HEK293 (cell line): ENCODE measurements around the gene CENPA.

ENCODE experiments used
- CTCF ChIA-PET: fragments of 350-600 bp; formaldehyde crosslinking; extraction: SDS; loops from one replicate; lab custom pipeline; 2021; ENCODE audit warnings: antibody characterized with exemption; lab: Yijun Ruan, JAX
- POLR2A ChIA-PET: fragments of 300-600 bp; formaldehyde crosslinking; extraction: SDS; loops from one replicate; lab custom pipeline; 2020; ENCODE audit warnings: antibody characterized with exemption, inconsistent platforms; lab: Yijun Ruan, JAX
- H3K27ac ChIP-seq: fragments of 200-500 bp; sonication (Bioruptor generic); 2 replicates; pipeline ENCODE4 v1.5.1; 2014; ENCODE audit warnings: low read depth, low read length, control low read depth, inconsistent platforms; ENCODE audit errors: extremely low read depth
- H3K36me3 ChIP-seq, 2 experiments: fragments of 200-500 bp in 1 of 2; sonication (Bioruptor generic) in 1 of 2; 1 replicate in 1 of 2; 2 replicates in 1 of 2; pipeline ENCODE4 v1.5.1; 2014 to 2017; ENCODE audit warnings: inconsistent platforms in 2 of 2, low read length in 2 of 2; ENCODE audit not compliant: control insufficient read depth in 2 of 2, insufficient read depth in 1 of 2
- H3K4me1 ChIP-seq: fragments of 200-500 bp; sonication (Bioruptor generic); 2 replicates; pipeline ENCODE4 v1.5.1; 2014; ENCODE audit warnings: mild to moderate bottlenecking, low read length, inconsistent platforms; ENCODE audit not compliant: control insufficient read depth, insufficient read depth
- H3K4me3 ChIP-seq: 2 replicates; pipeline ENCODE4 v1.5.1; 2011; ENCODE audit warnings: low read depth, mild to moderate bottlenecking, control low read depth, low read length, moderate library complexity
- H3K9me3 ChIP-seq: fragments of 200-500 bp; sonication (Bioruptor generic); 2 replicates; pipeline ENCODE4 v1.5.1; 2014; ENCODE audit warnings: low read depth, low read length, inconsistent platforms; ENCODE audit not compliant: control insufficient read depth, insufficient read depth
- KLF1 ChIP-seq: fragments of 450-650 bp; formaldehyde crosslinking; IDR thresholded peaks from 2 replicates; pipeline ENCODE4 v1.5.1; 2016; ENCODE audit warnings: missing biosample characterization, missing genetic modification characterization
- ZBTB17 ChIP-seq: fragments of 450-650 bp; formaldehyde crosslinking; IDR thresholded peaks from 2 replicates; pipeline ENCODE4 v1.5.1; 2016; ENCODE audit warnings: missing biosample characterization, missing genetic modification characterization
- ZIC2 ChIP-seq: fragments of 450-650 bp; formaldehyde crosslinking; IDR thresholded peaks from 2 replicates; pipeline ENCODE4 v1.5.1; 2016; ENCODE audit warnings: missing biosample characterization, missing genetic modification characterization
- ZNF416 ChIP-seq: fragments of 450-650 bp; formaldehyde crosslinking; IDR thresholded peaks from 2 replicates; pipeline ENCODE4 v1.5.1; 2016; ENCODE audit warnings: missing biosample characterization, missing genetic modification characterization
- ZNF518A ChIP-seq: fragments of 450-650 bp; formaldehyde crosslinking; conservative IDR thresholded peaks from 2 replicates; pipeline ENCODE4 v1.5.1; 2016; ENCODE audit warnings: low read depth, missing biosample characterization, missing genetic modification characterization
- ZNF530 ChIP-seq: fragments of 450-650 bp; formaldehyde crosslinking; IDR thresholded peaks from 2 replicates; pipeline ENCODE4 v1.5.1; 2016; ENCODE audit warnings: low read depth, missing biosample characterization, missing genetic modification characterization
- ZNF660 ChIP-seq: fragments of 450-650 bp; IDR thresholded peaks from 2 replicates; pipeline ENCODE4 v1.5.1; 2018; ENCODE audit warnings: missing biosample characterization, mild to moderate bottlenecking, missing genetic modification characterization
- TF ChIP-seq, protein P1 (sequence below): fragments of 450-650 bp; formaldehyde crosslinking; IDR thresholded peaks from 2 replicates; pipeline ENCODE4 v1.5.1; 2016; ENCODE audit warnings: missing biosample characterization, missing genetic modification characterization, borderline replicate concordance
- TF ChIP-seq, protein P2 (sequence below): fragments of 450-650 bp; formaldehyde crosslinking; IDR thresholded peaks from 2 replicates; pipeline ENCODE4 v1.5.1; 2016; ENCODE audit warnings: missing biosample characterization, missing genetic modification characterization

The CENPA gene

GRCh38 chr2:26769089-26769761 lies 16.6 kb upstream of the CENPA start (continued):
- TF ChIP-seq ZBTB17 (tag by site-specific recombination) (peak; percentile 46), ZNF518A (tag by site-specific recombination) (no peak)

DNA sequence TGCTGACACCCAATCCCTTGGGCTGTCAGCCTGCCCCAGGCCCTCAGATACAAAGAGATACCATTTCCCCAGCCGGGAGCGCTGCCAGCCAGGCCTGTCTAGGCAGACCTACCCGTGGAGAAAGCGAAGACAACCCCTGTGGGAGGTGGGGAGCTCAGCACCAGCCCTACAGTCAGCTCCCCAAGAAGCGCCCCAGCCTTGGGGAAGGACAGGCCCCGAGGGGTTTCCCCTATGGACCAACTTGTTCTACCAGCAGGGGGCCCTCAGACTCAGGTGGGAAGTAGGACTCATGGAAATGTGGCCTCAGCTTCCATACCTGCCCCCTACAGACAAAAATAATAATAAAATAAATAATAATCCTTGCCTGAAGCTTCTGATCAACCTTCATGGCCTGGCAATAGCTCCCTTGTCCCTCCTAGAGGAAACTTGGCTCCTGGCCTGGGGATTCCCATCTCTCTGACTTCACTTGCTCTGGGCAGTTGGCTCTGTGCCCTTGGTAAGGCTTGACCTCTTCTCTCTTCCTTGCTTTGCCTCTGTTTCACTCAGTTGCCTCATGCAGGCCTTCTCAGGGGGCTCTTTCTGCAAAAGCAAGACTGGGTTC lies 14.8 kb upstream of the CENPA start:
- Histone ChIP-seq H3K4me3 (no peak overlapping the region), H3K27ac (no peak overlapping the region), H3K36me3 (peaks cover 0 to 27% of the 10 kb centered on the region in 2 experiments; a peak in 2 of 3 replicates), H3K4me1 (no peaks in the 10 kb centered on the region; the same call in 1 of the 2 replicates), H3K9me3 (no peaks in the 10 kb centered on the region)
- ChIA-PET CTCF (interaction anchor here (0.8 to 1.5 kb wide), 9 partner anchors 14 to 205 kb away, joined by 3 to 7 read pairs (median 3); no protein-coding TSS in a partner anchor), POLR2A (interaction anchor here (0.6 kb wide), 1 partner anchor 10 kb away, joined by 3 read pairs; no protein-coding TSS in a partner anchor)
- no peak for TF ChIP-seq KLF1 (tag by site-specific recombination)
- TF ChIP-seq ZNF416 (tag by site-specific recombination): no peak
- TF ChIP-seq ZNF530 (tag by site-specific recombination): no peak
- TF ChIP-seq, protein P1, sequence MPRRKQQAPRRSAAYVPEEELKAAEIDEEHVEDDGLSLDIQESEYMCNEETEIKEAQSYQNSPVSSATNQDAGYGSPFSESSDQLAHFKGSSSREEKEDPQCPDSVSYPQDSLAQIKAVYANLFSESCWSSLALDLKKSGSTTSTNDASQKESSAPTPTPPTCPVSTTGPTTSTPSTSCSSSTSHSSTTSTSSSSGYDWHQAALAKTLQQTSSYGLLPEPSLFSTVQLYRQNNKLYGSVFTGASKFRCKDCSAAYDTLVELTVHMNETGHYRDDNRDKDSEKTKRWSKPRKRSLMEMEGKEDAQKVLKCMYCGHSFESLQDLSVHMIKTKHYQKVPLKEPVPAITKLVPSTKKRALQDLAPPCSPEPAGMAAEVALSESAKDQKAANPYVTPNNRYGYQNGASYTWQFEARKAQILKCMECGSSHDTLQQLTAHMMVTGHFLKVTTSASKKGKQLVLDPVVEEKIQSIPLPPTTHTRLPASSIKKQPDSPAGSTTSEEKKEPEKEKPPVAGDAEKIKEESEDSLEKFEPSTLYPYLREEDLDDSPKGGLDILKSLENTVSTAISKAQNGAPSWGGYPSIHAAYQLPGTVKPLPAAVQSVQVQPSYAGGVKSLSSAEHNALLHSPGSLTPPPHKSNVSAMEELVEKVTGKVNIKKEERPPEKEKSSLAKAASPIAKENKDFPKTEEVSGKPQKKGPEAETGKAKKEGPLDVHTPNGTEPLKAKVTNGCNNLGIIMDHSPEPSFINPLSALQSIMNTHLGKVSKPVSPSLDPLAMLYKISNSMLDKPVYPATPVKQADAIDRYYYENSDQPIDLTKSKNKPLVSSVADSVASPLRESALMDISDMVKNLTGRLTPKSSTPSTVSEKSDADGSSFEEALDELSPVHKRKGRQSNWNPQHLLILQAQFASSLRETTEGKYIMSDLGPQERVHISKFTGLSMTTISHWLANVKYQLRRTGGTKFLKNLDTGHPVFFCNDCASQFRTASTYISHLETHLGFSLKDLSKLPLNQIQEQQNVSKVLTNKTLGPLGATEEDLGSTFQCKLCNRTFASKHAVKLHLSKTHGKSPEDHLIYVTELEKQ (tag by site-specific recombination): no peak
- TF ChIP-seq, protein P2, sequence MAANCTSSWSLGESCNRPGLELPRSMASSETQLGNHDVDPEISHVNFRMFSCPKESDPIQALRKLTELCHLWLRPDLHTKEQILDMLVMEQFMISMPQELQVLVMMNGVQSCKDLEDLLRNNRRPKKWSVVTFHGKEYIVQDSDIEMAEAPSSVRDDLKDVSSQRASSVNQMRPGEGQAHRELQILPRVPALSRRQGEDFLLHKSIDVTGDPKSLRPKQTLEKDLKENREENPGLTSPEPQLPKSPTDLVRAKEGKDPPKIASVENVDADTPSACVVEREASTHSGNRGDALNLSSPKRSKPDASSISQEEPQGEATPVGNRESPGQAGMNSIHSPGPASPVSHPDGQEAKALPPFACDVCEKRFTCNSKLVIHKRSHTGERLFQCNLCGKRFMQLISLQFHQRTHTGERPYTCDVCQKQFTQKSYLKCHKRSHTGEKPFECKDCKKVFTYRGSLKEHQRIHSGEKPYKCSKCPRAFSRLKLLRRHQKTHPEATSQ (tag by site-specific recombination): no peak
- peak; percentile 47 for TF ChIP-seq ZBTB17 (tag by site-specific recombination)
- peak; percentile 77 for TF ChIP-seq ZIC2 (tag by site-specific recombination)
- no peak for TF ChIP-seq ZNF660 (tag by site-specific recombination)
